ENCODE results near the gene TMEM63A. TPM values are rescaled to one million over a fixed set of nuclear protein-coding genes. Genes with fewer than 3 reads are reported as not detected.

TMEM63A gene
- polyA plus RNA-seq, 1 of the 3 experiments (the other 2 are of a cell fraction) = 13.5 TPM

DNA sequence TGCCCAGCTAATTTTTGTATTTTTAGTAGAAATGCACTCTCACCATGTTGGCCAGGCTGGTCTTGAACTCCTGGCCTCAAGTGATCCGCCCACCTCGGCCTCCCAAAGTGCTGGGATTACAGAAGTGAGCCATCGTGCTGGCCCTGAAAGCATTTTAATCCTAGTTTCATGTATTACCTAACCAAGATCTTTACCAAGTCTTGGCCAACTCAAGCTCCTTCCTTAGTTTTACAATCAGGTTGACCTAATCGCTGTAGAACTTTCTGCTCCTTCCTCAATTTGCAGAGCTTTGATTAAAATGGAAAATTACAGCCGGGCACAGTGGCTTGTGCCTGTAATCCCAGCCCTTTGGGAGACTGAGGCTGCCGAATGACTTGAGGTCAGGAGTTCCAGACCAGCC, 3.2 kb upstream of the TMEM63A start:
- H3F3A ChIP-seq (replicated peaks; ENCODE audit: insufficient read depth) = no peaks in the 10 kb centered on the region
- H3K79me2 ChIP-seq (ENCODE audit: insufficient read depth) = peaks cover 7% of the 10 kb centered on the region; the same call in 1 of the 2 replicates
- no peaks in the 10 kb centered on the region for H3K9me3 ChIP-seq
- no peaks in the 10 kb centered on the region for H3K36me3 ChIP-seq (replicated peaks in 1 of 2; ENCODE audit: control insufficient read depth in 1 of 2, insufficient read depth in 2 of 2, low read length in 1 of 2)
- H2AFZ ChIP-seq (ENCODE audit: low read depth) = no peak overlapping the region
- no peaks in the 10 kb centered on the region for H3K9me2 ChIP-seq
- CTCF ChIA-PET = interaction anchor here (1.8 kb wide), 1 partner anchor 410 kb away, joined by 6 read pairs; no protein-coding TSS in a partner anchor
- POLR2A ChIA-PET = no interaction called here
- WGBS (ENCODE audit: low lambda C conversion rate) = 96% methylated on average over 5 of the region's 6 CpGs
- no peak for DNase-seq
- no peak overlapping the region for H3K4me2 ChIP-seq
- no peak overlapping the region for H3K27ac ChIP-seq (ENCODE audit: low read depth in 2 of 2, low read length in 1 of 2)
- no peak for TF ChIP-seq ZBTB33 (IDR thresholded peaks at IDR 0.05; ENCODE audit: borderline replicate concordance, low read depth)
- TF ChIP-seq FOXJ3 (CRISPR knock-in tag; IDR thresholded peaks at IDR 0.05) = no peak
- no peak for TF ChIP-seq JUND (IDR thresholded peaks at IDR 0.05)
- TF ChIP-seq FOSL2 (IDR thresholded peaks at IDR 0.05; ENCODE audit: borderline replicate concordance, low read depth) = no peak
- TF ChIP-seq SIN3A (IDR thresholded peaks at IDR 0.05; ENCODE audit: borderline replicate concordance, low read depth, low read length) = no peak
- TF ChIP-seq RXRA (IDR thresholded peaks at IDR 0.05; ENCODE audit: borderline replicate concordance, low read depth) = no peak
- TF ChIP-seq, protein P1, sequence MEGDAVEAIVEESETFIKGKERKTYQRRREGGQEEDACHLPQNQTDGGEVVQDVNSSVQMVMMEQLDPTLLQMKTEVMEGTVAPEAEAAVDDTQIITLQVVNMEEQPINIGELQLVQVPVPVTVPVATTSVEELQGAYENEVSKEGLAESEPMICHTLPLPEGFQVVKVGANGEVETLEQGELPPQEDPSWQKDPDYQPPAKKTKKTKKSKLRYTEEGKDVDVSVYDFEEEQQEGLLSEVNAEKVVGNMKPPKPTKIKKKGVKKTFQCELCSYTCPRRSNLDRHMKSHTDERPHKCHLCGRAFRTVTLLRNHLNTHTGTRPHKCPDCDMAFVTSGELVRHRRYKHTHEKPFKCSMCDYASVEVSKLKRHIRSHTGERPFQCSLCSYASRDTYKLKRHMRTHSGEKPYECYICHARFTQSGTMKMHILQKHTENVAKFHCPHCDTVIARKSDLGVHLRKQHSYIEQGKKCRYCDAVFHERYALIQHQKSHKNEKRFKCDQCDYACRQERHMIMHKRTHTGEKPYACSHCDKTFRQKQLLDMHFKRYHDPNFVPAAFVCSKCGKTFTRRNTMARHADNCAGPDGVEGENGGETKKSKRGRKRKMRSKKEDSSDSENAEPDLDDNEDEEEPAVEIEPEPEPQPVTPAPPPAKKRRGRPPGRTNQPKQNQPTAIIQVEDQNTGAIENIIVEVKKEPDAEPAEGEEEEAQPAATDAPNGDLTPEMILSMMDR (IDR thresholded peaks at IDR 0.05) = no peak
- no peak for TF ChIP-seq TAF1 (IDR thresholded peaks at IDR 0.05; ENCODE audit: borderline replicate concordance, low read depth, low read length)
- no peak for TF ChIP-seq ELF1 (IDR thresholded peaks at IDR 0.05)
- TF ChIP-seq, protein P2, sequence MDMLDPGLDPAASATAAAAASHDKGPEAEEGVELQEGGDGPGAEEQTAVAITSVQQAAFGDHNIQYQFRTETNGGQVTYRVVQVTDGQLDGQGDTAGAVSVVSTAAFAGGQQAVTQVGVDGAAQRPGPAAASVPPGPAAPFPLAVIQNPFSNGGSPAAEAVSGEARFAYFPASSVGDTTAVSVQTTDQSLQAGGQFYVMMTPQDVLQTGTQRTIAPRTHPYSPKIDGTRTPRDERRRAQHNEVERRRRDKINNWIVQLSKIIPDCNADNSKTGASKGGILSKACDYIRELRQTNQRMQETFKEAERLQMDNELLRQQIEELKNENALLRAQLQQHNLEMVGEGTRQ (IDR thresholded peaks at IDR 0.05; ENCODE audit: borderline replicate concordance, low read depth, low read length) = no peak
- TF ChIP-seq RCOR1 (IDR thresholded peaks at IDR 0.05; ENCODE audit: low read length) = no peak
- TF ChIP-seq TEAD4 (IDR thresholded peaks at IDR 0.05; ENCODE audit: borderline replicate concordance, insufficient read depth) = no peak
- TF ChIP-seq IRF3 (IDR thresholded peaks at IDR 0.05; ENCODE audit: low read depth, low read length) = no peak
- H4K20me1 ChIP-seq (ENCODE audit: insufficient read depth) = no peaks in the 10 kb centered on the region
- no peaks in the 10 kb centered on the region for H3K27me3 ChIP-seq (ENCODE audit: insufficient read depth)
- no peak overlapping the region for H3K4me3 ChIP-seq (ENCODE audit: low read depth in 2 of 2, low read length in 1 of 2)
- H3K9ac ChIP-seq = no peak overlapping the region
- H3K4me1 ChIP-seq (ENCODE audit: control insufficient read depth in 1 of 2, insufficient read depth in 2 of 2, low read depth in 1 of 2, low read length in 1 of 2) = peaks cover 0 to 14% of the 10 kb centered on the region in 2 experiments; a peak in 1 of 4 replicates

Data from SK-N-SH (cell line).